ENCODE data around the gene CKM.
"Not testable (repeated sequence)": the region's sequence is repeated elsewhere in the genome, so short reads cannot be mapped to it uniquely, and the experiment has no call there.

CKM gene

GRCh38 chr19:45280471-45280961 lies 42.2 kb downstream of the CKM start:
- DNase-seq: no peak

DNA sequence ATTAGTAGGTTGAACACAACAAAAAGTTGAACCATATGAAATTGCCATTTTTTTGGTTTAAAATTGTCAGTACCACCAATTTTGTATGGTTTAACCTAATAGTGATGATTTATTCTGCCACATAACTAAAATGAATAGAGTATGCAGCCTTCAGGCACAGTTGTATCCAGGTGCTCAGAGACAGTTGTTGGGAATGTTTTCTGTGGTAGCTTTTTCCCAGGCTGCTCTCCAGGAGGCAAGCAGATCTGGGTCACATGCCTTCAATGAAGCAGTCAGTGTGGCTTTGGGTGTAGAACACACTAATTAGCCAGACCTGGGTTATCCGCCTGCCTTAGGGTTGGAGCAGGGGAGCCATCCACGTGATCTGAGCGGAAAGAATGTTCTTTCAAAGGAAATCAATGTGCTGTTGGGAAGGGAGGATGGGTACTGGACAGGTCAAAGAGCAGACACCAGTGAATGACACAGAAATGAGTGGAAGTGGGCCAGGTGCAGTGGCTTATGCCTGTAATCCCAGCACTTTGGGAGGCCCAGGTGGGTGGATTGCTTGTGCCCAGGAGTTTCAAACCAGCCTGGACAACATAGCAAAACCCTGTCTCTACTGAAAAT lies 43.0 kb downstream of the CKM start:
- DNase-seq: no peak

DNA sequence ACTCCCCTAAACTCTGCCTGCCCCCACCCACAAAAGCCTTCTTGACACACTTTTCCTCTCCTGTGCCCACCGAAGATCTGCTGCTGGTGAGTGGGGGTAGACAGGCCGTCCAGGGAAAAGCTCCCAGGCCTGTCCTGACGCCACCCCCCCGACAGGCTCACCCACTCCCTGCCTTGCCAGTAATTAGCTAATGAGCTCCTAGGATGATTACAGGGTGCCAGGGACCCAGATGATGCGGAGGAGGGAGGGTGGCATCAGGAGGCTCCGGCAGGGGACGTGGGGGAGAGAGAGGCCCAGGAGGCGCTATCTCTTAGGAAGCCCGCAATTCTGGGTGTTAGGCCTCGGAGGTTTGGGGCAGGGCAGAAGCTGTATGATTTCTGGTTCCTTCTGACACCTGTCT lies 44.6 kb downstream of the CKM start:
- no peak for DNase-seq

DNA sequence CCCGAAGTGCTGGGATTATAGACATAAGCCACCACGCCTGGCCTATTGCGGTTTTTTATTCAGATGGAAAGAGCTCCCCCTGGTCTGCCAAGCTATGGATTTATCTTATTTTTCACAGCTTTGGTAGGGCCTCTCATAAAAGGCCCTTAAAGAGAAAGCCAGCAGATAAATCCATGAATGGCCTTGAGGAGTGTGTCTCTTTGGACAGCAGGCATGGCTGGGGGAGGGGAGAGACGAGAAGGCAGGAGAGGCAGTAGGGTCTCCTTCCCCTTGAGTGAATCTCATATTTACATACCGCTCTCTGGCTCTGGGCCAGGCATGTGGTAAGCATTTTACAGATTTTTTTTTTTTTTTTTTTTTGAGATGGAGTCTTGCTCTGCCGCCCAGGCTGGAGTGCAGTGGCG lies 46.4 kb downstream of the CKM start:
- peak; percentile 82 for DNase-seq

GRCh38 chr19:45275370-45275971 lies 47.2 kb downstream of the CKM start:
- DNase-seq: peak; percentile 78

DNA sequence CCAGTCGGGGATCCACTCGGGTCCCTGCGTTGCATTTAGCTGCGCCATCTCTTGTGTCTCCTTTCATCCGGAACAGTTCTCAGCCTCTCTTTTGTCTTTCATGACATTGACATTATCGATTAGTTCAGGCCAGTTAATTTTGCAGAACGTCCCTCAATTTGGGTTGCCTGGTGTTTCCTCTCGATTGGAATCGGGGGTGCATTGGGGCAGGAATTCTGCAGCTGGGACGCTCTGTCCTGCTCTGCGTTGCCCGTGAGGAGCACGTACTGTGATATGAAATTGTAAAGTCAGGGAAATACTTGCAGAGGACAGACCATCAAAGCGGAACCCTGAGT lies 49.2 kb downstream of the CKM start:
- DNase-seq: no peak

- DNase-seq: no peak
These were observed 51.0 kb downstream of the CKM start for GRCh38 chr19:45271735-45272108.

DNA sequence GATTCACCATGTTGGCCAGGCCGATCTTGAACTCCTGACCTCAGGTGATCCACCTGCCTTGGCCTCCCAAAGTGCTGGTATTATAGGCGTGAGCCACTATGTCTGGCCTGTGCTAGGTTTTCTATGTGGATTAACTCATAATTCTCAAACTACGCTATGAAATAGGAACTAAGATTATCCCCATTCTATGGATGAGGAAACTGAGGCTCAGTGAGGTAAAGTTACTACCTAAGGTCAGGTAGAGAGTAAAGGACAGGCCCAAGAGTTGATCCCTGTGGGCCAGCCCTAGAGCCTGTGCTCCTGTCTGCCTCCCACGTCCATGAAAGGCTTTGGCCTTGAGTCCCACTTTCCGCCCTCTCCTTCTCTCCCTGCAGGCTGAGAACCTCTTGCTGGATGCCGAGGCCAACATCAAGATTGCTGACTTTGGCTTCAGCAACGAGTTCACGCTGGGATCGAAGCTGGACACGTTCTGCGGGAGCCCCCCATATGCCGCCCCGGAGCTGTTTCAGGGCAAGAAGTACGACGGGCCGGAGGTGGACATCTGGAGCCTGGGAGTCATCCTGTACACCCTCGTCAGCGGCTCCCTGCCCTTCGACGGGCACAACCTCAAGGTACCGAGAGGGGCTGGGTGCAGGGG lies 51.5 kb downstream of the CKM start:
- no peak for DNase-seq

- DNase-seq: not testable (repeated sequence)
These were observed 52.7 kb downstream of the CKM start for GRCh38 chr19:45269939-45270338.

GRCh38 chr19:45267296-45267695 lies 55.4 kb downstream of the CKM start:
- no peak for DNase-seq

DNA sequence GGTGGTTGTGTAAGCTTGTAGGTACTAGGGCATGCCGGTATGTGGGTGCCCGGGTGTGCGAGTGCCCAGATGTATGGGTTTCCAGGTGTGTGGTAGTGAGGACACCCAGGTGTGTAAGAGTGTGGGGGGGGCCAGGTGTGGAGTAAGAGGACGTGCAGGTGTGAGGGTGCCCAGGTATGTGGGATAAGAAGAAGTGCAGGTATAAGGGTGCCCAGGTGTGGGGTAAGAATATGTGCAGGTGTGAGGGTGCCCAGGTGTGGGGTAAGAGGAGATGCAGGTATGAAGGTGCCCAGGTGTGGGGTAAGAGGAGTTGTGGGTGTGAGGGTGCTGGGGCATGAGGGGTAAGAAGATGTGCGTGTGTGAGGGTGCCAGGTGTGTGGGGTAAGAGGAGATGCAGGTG lies 57.3 kb downstream of the CKM start:
- DNase-seq: no peak

- no peak for DNase-seq
These were observed 57.8 kb downstream of the CKM start for GRCh38 chr19:45264781-45265317.

- DNase-seq: no peak
These were observed 59.7 kb downstream of the CKM start for GRCh38 chr19:45263013-45263412.

- DNase-seq: no peak
These were observed 60.1 kb downstream of the CKM start for GRCh38 chr19:45262570-45262969.

DNA sequence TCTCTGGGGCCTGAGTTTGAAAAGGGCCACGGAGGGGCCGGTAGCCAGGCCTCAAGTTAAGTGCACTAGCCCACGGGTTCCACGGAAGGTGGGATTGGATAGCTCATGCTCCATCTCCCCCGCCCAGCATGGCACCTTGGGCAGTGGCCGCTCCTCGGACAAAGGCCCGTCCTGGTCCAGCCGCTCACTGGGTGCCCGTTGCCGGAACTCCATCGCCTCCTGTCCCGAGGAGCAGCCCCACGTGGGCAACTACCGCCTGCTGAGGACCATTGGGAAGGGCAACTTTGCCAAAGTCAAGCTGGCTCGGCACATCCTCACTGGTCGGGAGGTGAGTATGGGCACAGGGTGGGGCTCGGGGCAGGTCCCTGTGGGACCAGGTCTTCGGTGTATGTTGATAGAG lies 63.8 kb downstream of the CKM start:
- DNase-seq: no peak

DNA sequence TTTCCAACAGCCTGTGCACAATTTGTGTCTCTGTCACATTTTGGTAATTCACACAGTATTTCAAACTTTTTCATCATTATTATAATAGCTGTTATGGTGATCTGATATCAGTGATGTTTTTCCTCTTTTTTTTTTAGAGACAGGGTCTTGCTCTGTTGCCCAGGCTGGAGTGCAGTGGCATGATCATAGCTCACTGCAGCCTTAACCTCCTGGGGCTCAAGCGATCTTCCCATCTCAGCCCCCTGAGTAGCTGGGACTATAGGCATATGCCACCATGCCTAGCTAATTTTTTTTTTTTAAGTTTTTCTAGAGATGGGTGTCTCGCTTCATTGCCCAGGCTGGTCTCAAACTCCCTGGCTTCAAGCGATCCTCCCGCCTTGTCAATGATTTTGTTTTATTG lies 65.8 kb downstream of the CKM start:
- DNase-seq: no peak
